Common myeloid progenitor, CD34-positive (primary cell): Measurements from ENCODE around the gene NUDT3.
"Not testable (repeated sequence)": the region's sequence is repeated elsewhere in the genome, so short reads cannot be mapped to it uniquely, and the experiment has no call there.

Source experiments
- CTCF ChIA-PET: fragments of 350-600 bp; sonication (Branson Sonifier 250); formaldehyde crosslinking; loops from one replicate; lab custom pipeline; 2021; ENCODE audit warnings: antibody characterized with exemption; lab: Charles Lee
- POLR2A ChIA-PET: fragments of 350-600 bp; sonication (Branson Sonifier 250); formaldehyde crosslinking; loops from one replicate; lab custom pipeline; 2021; ENCODE audit warnings: antibody characterized with exemption; lab: Charles Lee
- DNase-seq, 3 donors: peaks; one replicate each; pipeline versions ENCODE4 v3.0.0 to v3.0.0-alpha.2; 2013
- H3K27ac ChIP-seq, 2 experiments: 1 replicate in 1 of 2; 2 replicates in 1 of 2; pipeline ENCODE4 v1.7.0; 2013; ENCODE audit warnings: inconsistent platforms in 2 of 2, low read length in 2 of 2, mild to moderate bottlenecking in 2 of 2, low read depth in 1 of 2, moderate library complexity in 1 of 2; ENCODE audit not compliant: severe bottlenecking in 2 of 2, insufficient read depth in 1 of 2, poor library complexity in 1 of 2
- H3K27me3 ChIP-seq, 5 experiments: replicated peaks in 2 of 5; 1 replicate in 3 of 5; 2 replicates in 2 of 5; pipeline versions ENCODE4 v1.6.1 to v1.7.0; 2013; ENCODE audit warnings: low read length in 4 of 5, mild to moderate bottlenecking in 2 of 5, moderate library complexity in 2 of 5, inconsistent platforms in 1 of 5; ENCODE audit not compliant: insufficient read depth in 5 of 5, control insufficient read depth in 4 of 5
- H3K36me3 ChIP-seq, 4 experiments: 1 replicate in 2 of 4; 2 replicates in 2 of 4; pipeline versions ENCODE4 v1.6.1 to v1.7.0; 2013; ENCODE audit warnings: low read length in 3 of 4, control low read depth in 1 of 4, mild to moderate bottlenecking in 1 of 4; ENCODE audit not compliant: control insufficient read depth in 4 of 4, insufficient read depth in 4 of 4
- H3K4me1 ChIP-seq, 4 experiments: 1 replicate in 3 of 4; 2 replicates in 1 of 4; pipeline versions ENCODE4 v1.6.1 to v1.7.1; 2013; ENCODE audit warnings: low read length in 3 of 4, mild to moderate bottlenecking in 3 of 4, control low read depth in 1 of 4, inconsistent platforms in 1 of 4, moderate library complexity in 1 of 4; ENCODE audit not compliant: control insufficient read depth in 4 of 4, insufficient read depth in 4 of 4; ENCODE audit errors: control extremely low read depth in 1 of 4
- H3K4me3 ChIP-seq, 7 experiments: 1 replicate in 4 of 7; 2 replicates in 3 of 7; pipeline versions ENCODE4 v1.5.1 to v1.7.0; 2013; ENCODE audit warnings: mild to moderate bottlenecking in 7 of 7, low read length in 6 of 7, moderate library complexity in 6 of 7, inconsistent platforms in 2 of 7, low read depth in 2 of 7, control low read depth in 1 of 7; ENCODE audit not compliant: insufficient read depth in 4 of 7, control insufficient read depth in 1 of 7; ENCODE audit errors: extremely low read depth in 1 of 7
- H3K9me3 ChIP-seq, 5 experiments: 1 replicate in 4 of 5; 2 replicates in 1 of 5; pipeline versions ENCODE4 v1.6.1 to v1.7.1; 2013; ENCODE audit warnings: low read length in 4 of 5, mild to moderate bottlenecking in 2 of 5, inconsistent platforms in 1 of 5, low read depth in 1 of 5, moderate library complexity in 1 of 5; ENCODE audit not compliant: control insufficient read depth in 4 of 5, insufficient read depth in 2 of 5; ENCODE audit errors: control extremely low read depth in 1 of 5
- WGBS: methylation state at CpG from one replicate; pipeline ENCODE4 v1.1.5; 2013; ENCODE audit not compliant: insufficient coverage; 5-methylcytosine and 5-hydroxymethylcytosine counted together

NUDT3 gene

DNA sequence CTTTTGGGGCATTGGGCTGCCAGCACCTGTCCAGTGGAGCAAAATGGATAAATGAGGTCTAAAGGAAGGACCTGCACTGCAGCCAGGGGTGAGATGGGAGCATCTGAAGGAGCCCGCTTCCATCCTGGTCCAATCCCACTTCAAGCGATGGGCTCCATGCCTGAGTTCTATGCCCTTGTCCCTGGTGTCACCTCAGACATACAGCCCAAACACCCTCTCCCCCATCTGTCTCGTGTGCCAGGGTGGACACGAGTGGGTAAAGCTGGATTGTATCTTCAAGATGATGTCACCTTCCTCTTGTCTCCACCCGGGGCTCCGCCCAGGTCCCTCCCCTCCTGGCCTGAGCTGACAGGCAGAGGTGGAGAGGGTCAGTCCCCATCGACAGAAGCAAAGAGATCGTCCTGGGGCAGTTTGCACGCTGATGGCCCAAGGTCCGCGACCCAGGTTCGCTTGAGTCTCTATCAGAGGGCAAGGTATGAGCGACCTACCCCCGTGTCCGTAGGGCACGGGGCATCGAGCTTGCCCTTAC, 144.2 kb downstream of the NUDT3 start:
- no peaks in the 10 kb centered on the region for H3K27me3 ChIP-seq
- peak in 1 of 3 donors; percentile 51 for DNase-seq
- peak overlapping the region; percentile 53 to 94 (median 89) for H3K4me3 ChIP-seq
- WGBS = 8% methylated on average over 14 of the region's 17 CpGs
- H3K9me3 ChIP-seq = no peaks in the 10 kb centered on the region
- ChIA-PET CTCF (interaction anchor here (1.0 to 5.8 kb wide), 10 partner anchors 24 to 173 kb away, joined by 3 to 139 read pairs (median 4); partner anchors contain the start of gene NUDT3), POLR2A (interaction anchor here (0.6 to 2.6 kb wide), 4 partner anchors 12 to 1014 kb away, joined by 4 to 15 read pairs (median 9); partner anchors contain the start of gene HMGA1)
- H3K36me3 ChIP-seq = peaks cover 0 to 23% (median 7%) of the 10 kb centered on the region in 4 experiments
- peaks cover 5 to 42% (median 36%) of the 10 kb centered on the region in 4 experiments for H3K4me1 ChIP-seq
- peak overlapping the region; percentile 33 to 83 for H3K27ac ChIP-seq

DNA sequence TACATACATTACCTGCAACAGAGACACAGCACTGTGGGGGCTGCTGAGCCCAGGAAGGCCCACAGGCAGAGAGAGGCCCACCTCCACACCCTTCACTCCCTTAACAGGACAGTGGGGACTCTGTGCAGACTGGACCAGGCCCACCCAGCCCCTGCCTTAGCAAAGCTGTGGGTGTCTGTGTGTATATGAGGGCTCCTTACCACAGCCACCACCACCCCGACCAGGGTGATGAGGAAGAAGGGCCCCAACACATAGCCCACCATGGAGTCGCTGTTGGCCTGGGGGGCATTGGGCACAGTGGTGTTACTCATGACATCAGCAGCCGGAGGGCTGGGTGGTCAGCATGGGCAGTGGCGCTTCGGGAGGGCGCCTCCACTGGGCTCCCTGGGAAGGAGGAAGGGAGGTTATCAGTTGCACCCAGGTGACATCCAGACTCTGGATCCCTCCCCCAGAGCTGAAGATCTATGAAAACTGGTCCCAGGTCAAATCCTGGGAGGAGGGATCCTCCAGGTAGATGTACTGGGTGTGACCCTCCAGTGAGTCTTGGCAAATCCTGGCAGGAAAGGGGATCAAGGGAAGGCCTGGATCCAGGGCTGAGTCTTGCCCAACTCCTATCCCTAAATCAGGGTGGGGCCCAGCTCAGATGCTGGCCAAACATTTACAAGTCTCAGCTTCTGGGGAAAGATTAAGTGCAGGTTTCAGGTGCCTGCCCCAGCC, 144.8 kb downstream of the NUDT3 start:
- Histone ChIP-seq H3K4me1 (peaks cover 5 to 49% (median 43%) of the 10 kb centered on the region in 4 experiments), H3K9me3 (no peaks in the 10 kb centered on the region), H3K4me3 (peak overlapping the region in 4 of 7 experiments; percentile 86 to 94 (median 89)), H3K27ac (peak overlapping the region in 1 of 2 experiments; percentile 83), H3K27me3 (no peaks in the 10 kb centered on the region), H3K36me3 (peaks cover 0 to 29% (median 11%) of the 10 kb centered on the region in 4 experiments)
- CTCF ChIA-PET = interaction anchor here (0.6 to 5.8 kb wide), 10 partner anchors 24 to 362 kb away, joined by 3 to 139 read pairs (median 4); partner anchors contain the start of gene NUDT3
- 81% methylated on average over 5 of the region's 6 CpGs for WGBS
- POLR2A ChIA-PET = interaction anchor here (1.2 to 2.6 kb wide), 3 partner anchors 11 to 167 kb away, joined by 4 to 15 read pairs (median 14); partner anchors contain the start of gene HMGA1
- no peak for DNase-seq

DNA sequence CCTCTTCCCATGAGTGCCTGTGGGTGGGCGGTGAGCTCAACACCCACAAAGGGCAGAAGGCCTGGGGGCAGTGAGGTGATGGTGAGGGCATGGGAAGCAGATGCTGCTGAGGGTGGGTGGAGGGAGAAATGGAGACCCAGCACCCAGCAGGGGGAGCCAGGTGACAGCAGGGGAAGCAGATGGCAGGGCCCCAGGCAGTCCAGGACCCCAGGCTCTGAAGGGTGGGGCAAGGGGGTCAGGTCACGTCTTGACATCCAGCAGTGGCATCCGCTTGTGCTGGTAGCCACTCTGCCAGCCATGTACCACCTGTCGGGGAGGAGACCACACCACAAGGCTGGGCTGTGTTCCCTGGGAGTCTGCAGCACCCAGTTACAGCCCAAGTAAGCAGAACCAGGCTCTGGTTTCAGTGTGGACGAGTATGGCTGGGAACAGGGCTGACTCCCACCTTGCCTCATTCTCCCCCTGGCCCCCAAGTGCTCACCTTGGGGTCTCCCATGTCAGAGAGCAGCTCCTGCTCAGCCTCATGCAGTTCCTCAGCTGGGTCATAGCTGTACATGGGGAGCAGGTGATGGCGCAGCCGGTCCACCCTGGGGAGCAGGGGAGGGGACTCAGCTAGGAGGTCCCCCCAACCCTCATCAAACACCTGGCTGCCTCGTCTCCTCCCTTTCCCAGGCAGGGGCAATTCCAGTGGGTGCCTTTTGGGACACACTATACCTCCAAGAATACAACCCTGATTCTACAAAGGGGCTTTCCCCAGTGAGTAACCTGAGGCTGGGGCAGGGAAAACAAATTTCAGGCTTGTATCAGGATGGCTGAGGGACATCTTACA, 145.7 kb downstream of the NUDT3 start:
- Histone ChIP-seq H3K36me3 (peaks cover 0 to 38% (median 19%) of the 10 kb centered on the region in 4 experiments), H3K4me3 (no peak overlapping the region), H3K27me3 (no peaks in the 10 kb centered on the region), H3K9me3 (no peaks in the 10 kb centered on the region), H3K27ac (no peak overlapping the region), H3K4me1 (peaks cover 5 to 57% (median 48%) of the 10 kb centered on the region in 4 experiments)
- ChIA-PET POLR2A (no interaction called here), CTCF (interaction anchor here (0.8 to 5.8 kb wide), 7 partner anchors 21 to 170 kb away, joined by 3 to 139 read pairs (median 3); no protein-coding TSS in a partner anchor)
- peak in 2 of 3 donors; percentile 75 to 76 for DNase-seq
- 76% methylated on average over 6 of the region's 8 CpGs for WGBS

DNA sequence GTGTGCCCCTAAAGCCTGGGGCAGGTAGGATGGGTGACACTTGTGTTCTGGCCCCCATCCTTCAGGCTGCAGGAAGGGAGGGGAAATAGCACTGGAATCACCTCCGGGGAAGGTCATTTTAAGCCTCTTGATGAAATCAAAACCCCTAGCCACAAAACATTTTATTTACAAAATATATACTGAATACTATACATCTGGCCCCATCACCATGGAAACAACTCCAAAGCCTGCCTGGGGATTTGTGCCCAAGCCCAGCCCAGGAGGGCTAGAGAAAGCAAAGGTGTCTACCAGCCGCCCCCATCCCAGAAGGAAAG, 146.3 kb downstream of the NUDT3 start:
- POLR2A ChIA-PET = no interaction called here
- H3K4me1 ChIP-seq = peaks cover 5 to 63% (median 51%) of the 10 kb centered on the region in 4 experiments
- no peak for DNase-seq
- no peak overlapping the region for H3K4me3 ChIP-seq
- no peaks in the 10 kb centered on the region for H3K27me3 ChIP-seq
- no peak overlapping the region for H3K27ac ChIP-seq
- WGBS = no CpG with 5 or more reads among the region's 2 CpGs
- CTCF ChIA-PET = interaction anchor here (0.8 to 5.8 kb wide), 6 partner anchors 20 to 170 kb away, joined by 3 to 139 read pairs (median 3); no protein-coding TSS in a partner anchor
- no peaks in the 10 kb centered on the region for H3K9me3 ChIP-seq
- peaks cover 0 to 44% (median 24%) of the 10 kb centered on the region in 4 experiments for H3K36me3 ChIP-seq

DNA sequence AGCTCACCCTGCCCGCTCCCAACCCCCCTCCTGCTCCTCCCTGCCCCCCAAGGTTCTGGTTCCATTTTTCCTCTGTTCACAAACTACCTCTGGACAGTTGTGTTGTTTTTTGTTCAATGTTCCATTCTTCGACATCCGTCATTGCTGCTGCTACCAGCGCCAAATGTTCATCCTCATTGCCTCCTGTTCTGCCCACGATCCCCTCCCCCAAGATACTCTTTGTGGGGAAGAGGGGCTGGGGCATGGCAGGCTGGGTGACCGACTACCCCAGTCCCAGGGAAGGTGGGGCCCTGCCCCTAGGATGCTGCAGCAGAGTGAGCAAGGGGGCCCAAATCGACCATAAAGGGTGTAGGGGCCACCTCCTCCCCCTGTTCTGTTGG, 146.7 kb downstream of the NUDT3 start:
- H3K4me3 ChIP-seq, H3K9me3 ChIP-seq, H3K27me3 ChIP-seq, H3K27ac ChIP-seq, POLR2A ChIA-PET, DNase-seq: not testable (repeated sequence)
- 100% methylated on average over 4 of the region's 7 CpGs for WGBS
- CTCF ChIA-PET = interaction anchor here (0.8 to 5.8 kb wide), 6 partner anchors 19 to 171 kb away, joined by 3 to 139 read pairs (median 3); no protein-coding TSS in a partner anchor
- Histone ChIP-seq H3K4me1 (peaks cover 5 to 68% (median 51%) of the 10 kb centered on the region in 4 experiments), H3K36me3 (peaks cover 0 to 48% (median 29%) of the 10 kb centered on the region in 4 experiments)

DNA sequence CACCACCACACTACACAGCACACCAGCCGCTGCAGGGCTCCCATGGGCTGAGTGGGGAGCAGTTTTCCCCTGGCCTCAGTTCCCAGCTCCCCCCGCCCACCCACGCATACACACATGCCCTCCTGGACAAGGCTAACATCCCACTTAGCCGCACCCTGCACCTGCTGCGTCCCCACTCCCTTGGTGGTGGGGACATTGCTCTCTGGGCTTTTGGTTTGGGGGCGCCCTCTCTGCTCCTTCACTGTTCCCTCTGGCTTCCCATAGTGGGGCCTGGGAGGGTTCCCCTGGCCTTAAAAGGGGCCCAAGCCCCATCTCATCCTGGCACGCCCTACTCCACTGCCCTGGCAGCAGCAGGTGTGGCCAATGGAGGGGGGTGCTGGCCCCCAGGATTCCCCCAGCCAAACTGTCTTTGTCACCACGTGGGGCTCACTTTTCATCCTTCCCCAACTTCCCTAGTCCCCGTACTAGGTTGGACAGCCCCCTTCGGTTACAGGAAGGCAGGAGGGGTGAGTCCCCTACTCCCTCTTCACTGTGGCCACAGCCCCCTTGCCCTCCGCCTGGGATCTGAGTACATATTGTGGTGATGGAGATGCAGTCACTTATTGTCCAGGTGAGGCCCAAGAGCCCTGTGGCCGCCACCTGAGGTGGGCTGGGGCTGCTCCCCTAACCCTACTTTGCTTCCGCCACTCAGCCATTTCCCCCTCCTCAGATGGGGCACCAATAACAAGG, 147.3 kb downstream of the NUDT3 start:
- CTCF ChIA-PET = interaction anchor here (1.1 to 4.5 kb wide), 8 partner anchors 16 to 170 kb away, joined by 3 to 25 read pairs (median 4); no protein-coding TSS in a partner anchor
- Histone ChIP-seq H3K36me3 (peaks cover 0 to 54% (median 33%) of the 10 kb centered on the region in 4 experiments), H3K4me1 (peaks cover 5 to 72% (median 52%) of the 10 kb centered on the region in 4 experiments)
- WGBS = 90% methylated on average over 5 of the region's 13 CpGs
- H3K27ac ChIP-seq, H3K4me3 ChIP-seq, DNase-seq, H3K9me3 ChIP-seq, H3K27me3 ChIP-seq: not testable (repeated sequence)
- POLR2A ChIA-PET = interaction anchor here (1.8 kb wide), 1 partner anchor 21 kb away, joined by 6 read pairs; no protein-coding TSS in a partner anchor
